ENCODE data around the gene LEPROT.

The LEPROT gene

GRCh38 chr1:65440322-65440900, 19.9 kb downstream of the LEPROT start:
- Mint-ChIP-seq H3K9me3 (peaks cover 10% of the 10 kb centered on the region), H3K27ac (peak overlapping the region; percentile 23), H3K27me3 (ENCODE audit: low read depth, poor library complexity) (no peaks in the 10 kb centered on the region), H3K36me3 (ENCODE audit: low read depth) (peaks cover 29% of the 10 kb centered on the region), H3K4me1 (no peaks in the 10 kb centered on the region), H3K4me3 (no peak overlapping the region)
- no peak for DNase-seq
- TF ChIP-seq CTCF (IDR thresholded peaks at IDR 0.05), result no peak

DNA sequence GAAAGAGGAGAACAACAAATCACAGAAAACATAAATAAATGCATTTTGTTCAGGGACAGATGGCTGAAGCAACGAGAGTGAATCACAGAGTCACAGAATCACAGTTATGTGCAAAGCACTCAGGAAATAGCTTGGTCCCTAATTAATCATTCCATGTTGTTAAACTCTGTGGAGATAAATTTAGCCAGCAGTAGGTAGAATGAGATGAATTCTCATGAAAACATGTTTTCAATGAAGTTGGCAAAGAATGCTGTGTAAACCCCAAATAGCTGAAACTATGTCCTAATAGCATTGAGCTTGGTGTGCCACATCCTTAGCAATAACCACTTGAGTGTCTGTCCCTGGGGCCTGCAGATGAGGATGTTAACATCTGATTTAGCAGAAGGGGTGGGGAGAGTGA, 20.4 kb downstream of the LEPROT start:
- Mint-ChIP-seq H3K4me1 (no peaks in the 10 kb centered on the region), H3K27ac (no peak overlapping the region), H3K27me3 (ENCODE audit: low read depth, poor library complexity) (no peaks in the 10 kb centered on the region), H3K4me3 (no peak overlapping the region), H3K36me3 (ENCODE audit: low read depth) (peaks cover 25% of the 10 kb centered on the region), H3K9me3 (peaks cover 10% of the 10 kb centered on the region)
- DNase-seq, result no peak
- TF ChIP-seq CTCF (IDR thresholded peaks at IDR 0.05), result no peak

DNA sequence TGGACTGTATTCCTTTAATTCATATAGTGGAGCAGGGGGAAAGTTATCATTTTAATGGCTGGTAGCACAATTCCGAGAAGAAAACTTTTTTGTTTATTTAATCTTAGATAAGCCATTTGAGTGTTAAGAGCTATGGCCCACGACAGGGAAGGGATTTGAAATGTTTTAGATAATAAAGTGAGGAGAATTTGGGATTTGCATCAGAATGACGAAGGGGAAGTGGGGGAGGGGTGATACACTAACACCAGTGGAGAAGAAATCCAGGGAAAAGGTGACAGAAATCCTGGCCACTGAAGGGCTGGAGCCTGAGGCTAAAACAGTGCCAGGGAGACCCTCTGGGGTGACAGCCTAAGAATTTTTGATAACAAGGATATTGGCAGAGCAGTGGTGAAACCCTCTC, 21.0 kb downstream of the LEPROT start:
- no peaks in the 10 kb centered on the region for H3K27me3 Mint-ChIP-seq (ENCODE audit: low read depth, poor library complexity)
- no peak overlapping the region for H3K27ac Mint-ChIP-seq
- no peaks in the 10 kb centered on the region for H3K4me1 Mint-ChIP-seq
- peaks cover 10% of the 10 kb centered on the region for H3K9me3 Mint-ChIP-seq
- H3K4me3 Mint-ChIP-seq, result no peak overlapping the region
- no peak for TF ChIP-seq CTCF (IDR thresholded peaks at IDR 0.05)
- H3K36me3 Mint-ChIP-seq (ENCODE audit: low read depth), result peaks cover 22% of the 10 kb centered on the region
- no peak for DNase-seq

GRCh38 chr1:65442442-65442841, 22.0 kb downstream of the LEPROT start:
- Mint-ChIP-seq H3K4me1 (no peaks in the 10 kb centered on the region), H3K27ac (no peak overlapping the region), H3K4me3 (no peak overlapping the region), H3K36me3 (ENCODE audit: low read depth) (peaks cover 13% of the 10 kb centered on the region), H3K9me3 (peaks cover 10% of the 10 kb centered on the region), H3K27me3 (ENCODE audit: low read depth, poor library complexity) (no peaks in the 10 kb centered on the region)
- TF ChIP-seq CTCF (IDR thresholded peaks at IDR 0.05), result no peak
- no peak for DNase-seq

DNA sequence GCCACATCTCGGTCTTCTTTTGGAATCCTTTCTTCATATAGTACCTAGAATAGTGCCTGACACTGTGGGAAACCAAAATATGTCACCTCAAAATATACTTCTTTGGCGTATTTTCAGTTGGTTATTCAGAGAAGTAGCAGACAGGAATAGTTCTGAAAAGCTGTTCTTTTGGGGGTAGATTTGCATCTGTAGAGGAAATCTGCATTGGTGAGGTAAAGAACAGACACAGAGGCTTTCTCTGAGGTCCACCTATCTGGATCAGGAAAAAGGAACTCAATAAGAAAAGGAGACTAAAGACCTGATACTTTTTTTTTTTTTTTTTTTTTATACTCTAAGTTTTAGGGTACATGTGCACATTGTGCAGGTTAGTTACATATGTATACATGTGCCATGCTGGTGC, 23.2 kb downstream of the LEPROT start:
- Mint-ChIP-seq H3K27ac (no peak overlapping the region), H3K9me3 (peaks cover 10% of the 10 kb centered on the region), H3K4me3 (no peak overlapping the region), H3K36me3 (ENCODE audit: low read depth) (peaks cover 10% of the 10 kb centered on the region), H3K27me3 (ENCODE audit: low read depth, poor library complexity) (peaks cover 1% of the 10 kb centered on the region), H3K4me1 (no peaks in the 10 kb centered on the region)
- DNase-seq, result no peak
- TF ChIP-seq CTCF (IDR thresholded peaks at IDR 0.05), result no peak

GRCh38 chr1:65444128-65444640, 23.7 kb downstream of the LEPROT start:
- Mint-ChIP-seq H3K9me3 (peaks cover 10% of the 10 kb centered on the region), H3K27ac (no peak overlapping the region), H3K4me1 (no peaks in the 10 kb centered on the region), H3K27me3 (ENCODE audit: low read depth, poor library complexity) (peaks cover 3% of the 10 kb centered on the region), H3K4me3 (no peak overlapping the region), H3K36me3 (ENCODE audit: low read depth) (peaks cover 8% of the 10 kb centered on the region)
- no peak for TF ChIP-seq CTCF (IDR thresholded peaks at IDR 0.05)
- DNase-seq, result no peak

Data from nephron progenitor cell (in vitro differentiated cells).